ENCODE data around the gene TEX52.
"Not testable (repeated sequence)": the region's sequence is repeated elsewhere in the genome, so short reads cannot be mapped to it uniquely, and the experiment has no call there.

The TEX52 gene

DNA sequence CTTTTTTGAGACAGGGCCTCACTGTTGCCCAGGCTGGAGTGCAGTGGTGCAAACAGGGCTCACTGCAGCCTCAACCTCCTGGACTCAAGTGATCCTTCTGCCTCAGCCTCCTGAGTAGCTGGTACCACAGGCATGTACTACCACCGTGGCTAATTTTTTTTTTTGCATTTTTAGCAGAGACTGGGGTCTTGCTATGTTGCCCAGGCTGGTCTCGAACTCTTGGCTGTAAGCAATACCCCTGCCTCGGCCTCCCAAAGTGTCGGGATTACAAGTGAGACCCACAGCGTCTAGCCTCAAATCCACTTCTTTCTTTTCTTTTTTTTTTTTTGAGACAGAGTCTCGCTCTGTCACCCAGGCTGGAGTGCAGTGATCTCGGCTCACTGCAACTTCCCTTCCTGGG lies 6.6 kb upstream of the TEX52 start:
- FAIRE-seq = not testable (repeated sequence)

GRCh38 chr12:2862876-2863275 lies 6.0 kb upstream of the TEX52 start:
- no peak for FAIRE-seq

DNA sequence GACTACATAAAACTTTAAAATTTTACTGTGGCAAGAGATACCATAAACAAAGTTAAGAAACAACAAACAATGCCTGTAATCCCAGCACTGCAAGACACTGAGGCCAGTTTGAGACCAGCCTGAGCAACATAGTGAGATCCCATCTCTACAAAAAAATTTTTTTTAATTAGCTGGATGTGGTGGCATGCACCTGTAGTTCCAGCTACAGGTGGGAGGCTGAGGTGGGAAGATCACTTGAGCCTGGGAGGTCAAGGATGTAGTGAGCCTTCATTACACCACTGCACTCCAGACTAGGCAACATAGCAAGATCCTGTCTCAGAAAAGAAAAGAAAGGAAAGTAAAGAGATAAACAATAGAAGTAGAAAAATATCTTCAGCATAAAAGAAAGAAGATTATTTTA lies 3.3 kb upstream of the TEX52 start:
- no peak for FAIRE-seq

DNA sequence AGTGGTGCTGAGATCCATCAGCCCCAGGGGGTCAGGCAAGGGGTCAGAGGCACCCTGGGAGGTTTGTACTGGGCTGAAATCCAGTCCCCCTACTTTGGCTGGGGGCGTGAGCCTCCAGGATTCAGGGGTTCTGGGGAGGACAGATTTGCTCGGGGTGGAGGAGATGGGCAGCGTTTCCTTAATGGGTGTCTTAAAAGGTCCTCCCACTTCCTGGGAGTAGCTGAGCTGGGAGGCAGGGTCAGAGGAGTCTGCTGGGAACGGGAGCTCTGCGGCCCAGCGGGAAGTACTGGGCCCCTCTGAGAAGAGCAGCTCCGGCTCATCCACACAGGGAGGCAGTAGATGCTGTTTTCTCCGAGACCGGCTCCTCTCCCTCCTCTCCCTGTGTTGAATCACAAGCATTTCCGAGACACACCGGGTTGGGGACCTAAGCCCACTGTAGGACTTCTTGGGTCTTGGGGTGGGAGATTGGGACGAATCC lies 2.1 kb upstream of the TEX52 start:
- FAIRE-seq = no peak

DNA sequence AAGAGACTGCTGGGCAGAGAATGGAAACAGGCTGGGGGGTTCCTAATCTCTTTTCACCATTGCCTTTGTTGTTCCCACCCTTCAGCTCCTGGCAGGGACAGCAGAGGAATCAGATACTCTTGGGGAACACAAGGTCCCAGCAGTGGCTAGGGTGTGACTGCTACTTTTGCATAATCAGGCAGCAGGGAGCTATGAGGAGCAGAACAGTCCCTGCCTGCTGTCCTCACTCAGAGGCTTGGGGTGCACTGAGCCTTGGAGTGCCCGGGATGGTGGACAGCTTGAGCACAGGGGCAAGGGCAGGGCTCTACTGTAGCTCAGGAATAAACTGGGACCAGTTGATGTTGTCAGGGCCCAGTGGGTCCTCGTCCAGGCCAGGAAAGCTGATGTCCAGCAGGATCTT lies 1.5 kb upstream of the TEX52 start:
- FAIRE-seq = no peak

GRCh38 chr12:2857576-2857975 lies 737 bp upstream of the TEX52 start:
- FAIRE-seq = no peak

GRCh38 chr12:2856051-2856450 lies 788 bp downstream of the TEX52 start:
- no peak for FAIRE-seq

GRCh38 chr12:2855546-2855945 lies 1.3 kb downstream of the TEX52 start:
- no peak for FAIRE-seq

DNA sequence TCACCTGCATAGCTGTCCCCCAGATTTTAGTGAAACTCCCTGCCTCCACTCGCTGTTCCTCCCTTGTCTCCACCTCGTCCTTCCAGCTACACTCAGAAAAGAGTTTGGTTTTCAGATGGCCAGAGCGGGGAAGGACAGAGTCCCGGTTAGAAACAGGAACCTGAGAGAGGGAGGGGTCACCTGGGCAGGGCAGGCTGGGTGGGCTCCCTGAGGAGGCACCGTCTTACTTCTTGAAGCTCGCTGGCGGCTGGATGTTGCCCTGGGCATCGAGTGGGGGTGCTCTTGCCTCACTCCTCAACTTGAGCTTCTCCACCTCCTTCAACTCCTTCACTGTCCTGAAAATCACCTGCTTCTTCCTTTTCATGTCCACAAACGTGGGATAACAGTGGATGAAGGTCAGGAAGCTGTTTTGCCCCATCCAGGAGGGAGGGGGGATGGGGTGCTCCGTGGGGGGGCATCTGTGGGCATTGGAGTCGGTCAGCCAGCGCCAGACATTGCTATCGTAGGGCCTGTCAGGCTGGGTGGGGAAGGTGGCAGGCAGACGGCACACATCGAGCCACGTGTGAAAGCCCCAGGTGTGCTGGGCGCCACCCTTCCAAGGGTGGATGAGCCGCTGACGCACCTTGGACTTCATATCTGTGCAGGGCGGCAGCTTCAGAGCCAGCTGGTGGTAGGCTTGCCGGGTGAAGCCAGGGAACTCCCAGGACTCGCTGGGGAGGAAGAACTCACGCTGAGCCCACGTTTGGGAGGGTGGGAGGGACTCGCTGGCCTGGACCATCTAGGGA lies 2.0 kb downstream of the TEX52 start:
- no peak for FAIRE-seq

- no peak for FAIRE-seq
These were observed 3.2 kb downstream of the TEX52 start for GRCh38 chr12:2853626-2854025.

DNA sequence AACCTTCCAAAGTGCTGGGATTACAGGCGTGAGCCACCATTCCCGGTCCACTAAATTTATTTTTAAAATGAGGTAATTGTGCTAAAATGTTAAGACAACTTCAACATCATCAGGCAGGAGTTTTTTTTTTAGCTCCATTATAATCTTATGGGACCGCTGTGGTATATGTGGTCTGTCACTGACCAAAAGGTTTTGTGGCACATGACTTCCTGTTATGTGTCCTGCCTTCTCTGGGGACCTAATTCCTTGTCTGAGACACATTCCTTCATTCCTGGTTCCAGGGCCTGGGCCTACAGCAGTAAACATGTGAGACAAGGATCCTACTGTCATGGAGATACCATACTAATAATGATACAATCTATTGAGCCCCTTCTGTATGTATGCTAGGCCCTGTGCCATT lies 4.9 kb downstream of the TEX52 start:
- FAIRE-seq = no peak

GRCh38 chr12:2845280-2845679 lies 11.6 kb downstream of the TEX52 start:
- no peak for FAIRE-seq

- no peak for FAIRE-seq
These were observed 12.1 kb downstream of the TEX52 start for GRCh38 chr12:2844786-2845185.

- no peak for FAIRE-seq
These were observed 13.9 kb downstream of the TEX52 start for GRCh38 chr12:2842948-2843347.

GRCh38 chr12:2841056-2841650 lies 15.7 kb downstream of the TEX52 start:
- FAIRE-seq = no peak

DNA sequence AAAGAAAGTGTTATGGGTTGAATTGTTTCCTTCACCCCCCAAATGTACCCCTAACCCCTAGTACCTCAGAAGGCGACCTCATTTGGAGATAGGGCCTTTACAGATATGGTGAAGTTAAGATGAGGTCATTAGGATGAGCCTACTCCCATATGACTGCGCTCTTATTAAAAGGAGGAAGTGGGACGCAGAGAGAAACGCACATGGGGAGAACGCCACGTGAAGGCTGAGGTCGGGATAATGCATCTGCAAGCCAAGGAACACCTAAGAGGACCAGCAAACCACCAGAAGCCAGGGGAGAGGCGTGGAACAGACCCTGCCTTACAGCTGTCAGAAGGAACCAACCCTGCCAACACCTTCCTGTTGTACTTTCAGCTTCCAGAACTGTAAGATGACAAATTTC lies 20.3 kb downstream of the TEX52 start:
- no peak for FAIRE-seq

GRCh38 chr12:2835691-2836403 lies 21.0 kb downstream of the TEX52 start:
- FAIRE-seq = no peak

GRCh38 chr12:2834581-2835491 lies 22.0 kb downstream of the TEX52 start, which contains the start of gene NRIP2:
Gene NRIP2, minus strand, starts transcription at chr12:2835035. Its CDS starts 52 bp downstream, at chr12:2834983.
- no peak for FAIRE-seq

DNA sequence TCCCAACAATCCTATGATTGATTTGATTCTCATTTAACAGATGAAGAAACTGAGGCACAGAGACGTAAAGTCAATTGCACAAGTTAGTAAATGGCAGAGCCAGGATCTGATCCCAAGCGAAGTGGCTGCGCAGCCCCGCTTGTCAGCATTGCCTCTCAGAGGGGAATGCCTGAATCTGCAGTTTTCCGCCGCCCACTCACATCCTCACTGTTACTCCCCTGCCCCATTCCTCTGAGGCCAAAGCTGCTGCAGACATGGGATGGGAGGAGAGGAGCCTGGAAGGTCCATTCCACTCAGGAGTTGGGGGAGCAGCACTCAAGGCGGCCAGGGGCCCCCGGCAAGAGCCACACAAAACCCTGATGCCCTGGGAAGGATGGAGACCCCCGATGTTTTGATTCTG lies 23.0 kb downstream of the TEX52 start:
- FAIRE-seq = no peak

GRCh38 chr12:2833327-2833726 lies 23.5 kb downstream of the TEX52 start:
- no peak for FAIRE-seq

DNA sequence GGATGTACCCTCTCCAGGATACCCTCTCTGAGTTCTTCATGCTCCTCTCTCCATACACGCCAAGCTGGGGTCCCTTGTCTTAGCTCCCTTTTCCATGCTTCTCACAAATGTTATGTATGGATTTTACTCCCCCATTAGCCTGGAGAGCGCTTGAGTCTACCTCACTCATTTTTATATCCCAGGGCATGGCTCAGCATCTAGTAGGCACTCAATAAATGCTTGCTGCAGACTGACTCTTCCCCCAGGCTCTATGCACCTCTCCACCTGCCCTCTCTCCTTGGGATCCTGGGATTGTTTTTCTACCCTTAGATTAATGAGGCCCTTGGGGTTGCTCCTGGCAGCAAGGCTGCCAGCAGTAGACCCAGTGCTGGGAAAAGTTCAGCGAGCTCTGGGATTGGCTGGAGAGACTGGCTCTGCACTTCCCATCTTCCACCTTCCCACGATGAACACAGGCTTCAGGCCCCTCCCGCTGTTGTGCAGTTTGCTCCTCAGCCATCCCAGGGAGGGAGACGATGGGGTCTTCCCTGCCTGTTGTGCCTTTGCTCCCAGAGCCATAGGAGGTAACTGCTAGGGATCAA lies 24.2 kb downstream of the TEX52 start:
- no peak for FAIRE-seq

- FAIRE-seq = no peak
These were observed 27.6 kb downstream of the TEX52 start for GRCh38 chr12:2829275-2829674.

Measured in A204.1 (cell line).